ENCODE results near the gene RPS6KA2. TPM values are rescaled to one million over a fixed set of nuclear protein-coding genes. Genes with fewer than 3 reads are reported as not detected.

The RPS6KA2 gene
- total RNA-seq, 1 experiment from 2014 or later, result 12.3 TPM

GRCh38 chr6:166411271-166411670 lies 215.8 kb downstream of the RPS6KA2 start:
- H3K27me3 Mint-ChIP-seq (ENCODE audit: low read depth), result no peaks in the 10 kb centered on the region; the same call in 1 of the 2 replicates
- Histone ChIP-seq H2BK12ac (ENCODE audit: insufficient read length, low read depth, low read length) (no peak overlapping the region), H4K91ac (ENCODE audit: insufficient read length, low read depth, low read length) (no peak overlapping the region), H4K5ac (ENCODE audit: insufficient read length, low read depth, low read length) (no peak overlapping the region), H4K8ac (replicated peaks; ENCODE audit: insufficient read length, low read depth, low read length) (no peak overlapping the region), H3K4ac (ENCODE audit: low read depth, low read length) (no peak overlapping the region), H3K27me3 (ENCODE audit: insufficient read depth, low read length) (no peaks in the 10 kb centered on the region), H3K23ac (ENCODE audit: insufficient read length, low read depth, low read length) (no peak overlapping the region), H2BK15ac (ENCODE audit: low read depth, low read length) (no peak overlapping the region), H3K79me2 (ENCODE audit: insufficient read depth, low read length) (no peaks in the 10 kb centered on the region), H3K4me2 (ENCODE audit: insufficient read depth, insufficient read length, low read length) (no peak overlapping the region), H2AFZ (ENCODE audit: low read length) (no peak overlapping the region), H3K79me1 (ENCODE audit: insufficient read depth, low read depth, low read length, poor library complexity, severe bottlenecking) (no peaks in the 10 kb centered on the region), H2BK120ac (ENCODE audit: low read depth, low read length, poor library complexity, severe bottlenecking) (no peak overlapping the region), H3K4me1 (ENCODE audit: insufficient read depth, low read length) (0 out of 2 replicates have a peak, but pooled peaks cover 5% of the 10 kb centered on the region), H4K20me1 (ENCODE audit: control insufficient read depth, insufficient read depth, insufficient read length) (peaks cover 3% of the 10 kb centered on the region), H2BK5ac (ENCODE audit: insufficient read length, low read length) (no peak overlapping the region), H3K27ac (ENCODE audit: insufficient read length, low read depth, low read length) (no peak overlapping the region), H3K23me2 (ENCODE audit: insufficient read length, low read depth, low read length, poor library complexity, severe bottlenecking) (peaks cover 5% of the 10 kb centered on the region), H3K18ac (ENCODE audit: insufficient read length, low read depth, low read length) (no peak overlapping the region), H3K56ac (ENCODE audit: insufficient read length, low read depth, low read length) (no peak overlapping the region), H2BK20ac (ENCODE audit: low read depth, low read length, poor library complexity, severe bottlenecking) (no peak overlapping the region), H3K14ac (ENCODE audit: insufficient read depth, low read length) (no peak overlapping the region; the same call in 1 of the 2 replicates), H3T11ph (ENCODE audit: low read length) (no peak overlapping the region), H2AK5ac (ENCODE audit: insufficient read length, low read length) (no peak overlapping the region), H3K9ac (ENCODE audit: extremely low read depth, insufficient read length, low read length) (no peak overlapping the region), H3K9me3 (ENCODE audit: control insufficient read depth, low read depth, low read length) (no peaks in the 10 kb centered on the region)
- peaks cover 6% of the 10 kb centered on the region in 2 experiments; a peak in 3 of 5 replicates for H3K9me3 Mint-ChIP-seq
- no CpG with 5 or more reads among the region's 15 CpGs for WGBS (ENCODE audit: extremely low coverage, insufficient read length, low lambda C conversion rate)
- H3K27ac Mint-ChIP-seq, result no peak overlapping the region
- no peak overlapping the region for H3K4me3 Mint-ChIP-seq
- no peak for TF ChIP-seq CTCF (conservative IDR thresholded peaks at IDR 0.05)
- no peak for DNase-seq
- peaks cover 8 to 16% of the 10 kb centered on the region in 2 experiments for H3K4me1 Mint-ChIP-seq
- H3K36me3 Mint-ChIP-seq (ENCODE audit: insufficient read depth in 1 of 3, low read depth in 3 of 3), result peaks cover 11 to 16% (median 11%) of the 10 kb centered on the region in 3 experiments; a peak in 6 of 7 replicates
